NCI-H187 treated with DMSO at 0.1 percent for 48 hours (cell line): ENCODE results near the gene ZNF808.
A peak's percentile ranks its signal among the peaks of the same experiment; 100 is the strongest.
"Not testable (repeated sequence)": the region's sequence is repeated elsewhere in the genome, so short reads cannot be mapped to it uniquely, and the experiment has no call there.

ENCODE experiments used
- DNase-seq: peaks from one replicate; lab custom pipeline; 2025; lab: John Stamatoyannopoulos, UW

ZNF808 gene

DNA sequence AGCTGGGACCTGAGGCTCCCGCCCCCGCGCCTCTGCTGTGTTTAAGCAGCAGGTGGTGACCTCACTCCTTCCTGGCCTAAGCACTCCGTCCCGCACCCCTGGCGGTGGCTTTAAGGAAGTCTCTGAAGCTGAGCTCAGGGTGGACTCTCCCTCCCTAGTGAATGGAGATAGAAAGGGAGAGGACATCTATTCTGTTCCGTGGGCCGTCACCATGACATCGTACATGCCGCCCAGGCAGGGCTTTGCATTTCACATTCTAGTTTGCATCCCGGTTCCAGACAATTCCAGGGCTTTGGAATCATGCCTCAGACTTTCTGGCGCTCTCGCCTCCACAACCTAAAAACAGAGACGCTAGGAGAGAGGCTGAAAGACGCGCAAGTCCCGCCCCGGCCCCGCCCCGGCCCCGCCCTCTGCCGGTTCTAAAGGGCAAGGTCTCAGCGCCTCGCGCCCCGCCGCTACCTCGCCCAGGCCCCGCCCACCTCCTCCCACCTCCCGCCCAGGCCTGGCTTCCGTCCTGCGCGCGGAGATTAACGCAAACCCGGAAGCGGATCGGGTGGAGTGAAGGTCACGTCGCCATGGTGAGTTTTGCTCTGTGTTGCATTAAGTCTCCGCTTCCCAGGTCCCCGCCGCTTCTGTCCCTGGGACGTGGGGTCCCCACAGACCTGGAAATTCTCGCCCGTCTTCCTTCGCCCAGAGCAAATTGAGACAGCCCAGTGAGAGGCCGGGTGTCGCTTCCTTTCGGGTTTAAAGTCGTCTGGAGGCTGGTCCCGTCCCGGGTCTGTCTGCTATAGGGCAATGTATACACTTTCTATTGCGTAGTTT, at the start of gene ZNF808:
ZNF808 (plus strand) TSS at position 535 of the 822 bp plus-strand sequence. CDS start 15,617 bp downstream, outside the sequence.
- peak; percentile 76 for DNase-seq

GRCh38 chr19:52484111-52484743, 43.2 kb upstream of the ZNF808 start:
- not testable (repeated sequence) for DNase-seq

DNA sequence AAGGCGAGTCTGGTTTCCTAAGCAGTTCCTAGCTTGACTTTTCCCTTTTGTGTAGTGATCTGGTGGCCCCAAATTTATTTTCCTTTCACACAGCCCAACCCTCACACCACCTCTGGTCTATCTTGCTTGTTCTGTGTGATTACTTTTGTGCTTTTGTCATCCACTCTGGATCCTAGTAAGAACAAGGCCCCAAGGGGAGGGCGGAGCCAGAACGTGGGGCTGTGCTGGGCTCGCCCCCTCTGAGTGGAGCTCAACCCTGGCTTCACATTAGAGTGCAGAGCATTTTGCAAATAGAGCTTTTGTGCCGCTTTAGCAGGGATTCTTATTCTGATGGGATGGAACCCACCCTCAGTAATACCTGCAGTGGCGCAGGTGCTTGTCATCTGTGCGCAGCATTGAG, 42.4 kb upstream of the ZNF808 start:
- not testable (repeated sequence) for DNase-seq

GRCh38 chr19:52485561-52486240, 41.8 kb upstream of the ZNF808 start:
- not testable (repeated sequence) for DNase-seq

DNA sequence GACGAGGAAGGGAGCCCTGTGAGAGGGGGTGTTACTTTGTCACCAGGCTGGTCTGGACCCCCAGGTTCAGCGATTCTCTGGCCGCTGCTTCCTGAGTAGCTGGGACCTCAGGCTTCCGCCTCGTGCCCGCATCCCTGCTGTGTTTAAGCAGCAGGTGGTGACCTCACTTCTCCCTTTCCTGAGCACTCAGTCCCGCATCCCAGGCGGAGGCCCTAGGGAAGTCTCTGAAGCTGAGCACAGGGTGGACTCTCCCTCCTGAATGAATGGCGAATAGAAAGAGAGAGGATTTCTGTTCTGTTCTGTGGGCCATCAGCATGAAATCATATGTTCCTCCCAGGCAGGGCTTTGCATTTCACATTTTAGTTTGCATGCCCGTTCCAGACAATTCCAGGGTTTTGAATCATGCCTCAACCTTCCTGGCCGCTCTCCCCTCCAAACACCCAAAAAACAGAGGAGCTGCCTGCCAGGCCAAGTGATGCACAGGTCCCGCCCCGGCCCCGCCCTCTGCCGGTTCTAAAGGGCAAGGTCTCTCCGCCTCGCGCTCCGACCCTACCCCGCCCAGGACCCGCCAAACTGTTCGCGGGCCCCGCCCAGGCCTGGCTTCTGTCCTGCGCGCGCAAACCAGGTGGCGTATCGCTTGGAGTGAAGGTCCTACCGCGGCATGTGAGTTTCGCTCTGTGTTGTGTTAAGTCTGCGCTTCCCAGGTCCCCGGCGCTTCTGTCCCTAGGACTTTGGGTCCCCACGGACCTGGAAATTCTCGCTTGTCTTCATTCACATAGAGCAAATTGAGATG, 35.1 kb upstream of the ZNF808 start:
- DNase-seq = no peak

- DNase-seq = no peak
Observed at GRCh38 chr19:52492994-52493470, 34.4 kb upstream of the ZNF808 start.

DNA sequence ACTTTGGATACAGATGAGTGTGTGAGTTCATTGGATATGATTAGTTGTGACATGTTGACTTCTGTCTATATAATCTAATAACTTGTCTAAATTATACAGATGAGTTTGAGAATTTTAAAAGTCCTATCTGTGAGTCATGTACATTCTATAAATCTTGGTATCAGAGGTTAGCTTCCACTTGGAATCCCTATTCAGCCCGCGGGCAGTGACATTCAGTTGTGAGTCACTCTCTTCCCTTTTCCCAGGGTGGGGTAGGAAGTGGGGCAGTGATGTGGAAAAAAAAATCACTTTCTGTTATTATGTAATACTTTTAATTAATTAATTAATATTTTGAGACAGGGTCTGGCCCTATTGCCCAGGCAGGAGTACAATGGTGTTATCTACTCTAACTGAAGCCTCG, 33.0 kb upstream of the ZNF808 start:
- no peak for DNase-seq

DNA sequence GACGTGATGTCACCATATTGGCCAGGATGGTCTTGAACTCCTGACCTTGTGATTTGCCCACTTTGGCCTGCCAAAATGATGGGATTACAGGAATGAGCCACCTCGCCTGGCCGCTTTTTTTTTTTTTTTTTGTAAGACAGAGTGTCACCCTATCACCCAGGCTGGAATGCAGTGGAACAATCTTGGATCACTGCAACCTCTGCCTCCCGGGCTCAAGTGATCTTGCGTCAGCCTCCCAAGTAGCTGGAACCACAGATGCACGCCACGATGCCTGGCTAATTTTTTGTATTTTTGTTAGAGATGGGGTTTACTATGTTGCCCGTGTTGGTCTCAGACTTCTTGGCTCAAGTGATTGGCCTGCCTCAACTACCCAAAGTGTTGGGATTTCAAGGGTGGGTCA, 28.9 kb upstream of the ZNF808 start:
- DNase-seq = no peak

GRCh38 chr19:52500474-52500873, 27.0 kb upstream of the ZNF808 start:
- DNase-seq = not testable (repeated sequence)

- not testable (repeated sequence) for DNase-seq
Observed at GRCh38 chr19:52500991-52501390, 26.5 kb upstream of the ZNF808 start.

- DNase-seq = no peak
Observed at GRCh38 chr19:52507266-52507665, 20.2 kb upstream of the ZNF808 start.

- DNase-seq = no peak
Observed at GRCh38 chr19:52516191-52516590, 11.3 kb upstream of the ZNF808 start.

DNA sequence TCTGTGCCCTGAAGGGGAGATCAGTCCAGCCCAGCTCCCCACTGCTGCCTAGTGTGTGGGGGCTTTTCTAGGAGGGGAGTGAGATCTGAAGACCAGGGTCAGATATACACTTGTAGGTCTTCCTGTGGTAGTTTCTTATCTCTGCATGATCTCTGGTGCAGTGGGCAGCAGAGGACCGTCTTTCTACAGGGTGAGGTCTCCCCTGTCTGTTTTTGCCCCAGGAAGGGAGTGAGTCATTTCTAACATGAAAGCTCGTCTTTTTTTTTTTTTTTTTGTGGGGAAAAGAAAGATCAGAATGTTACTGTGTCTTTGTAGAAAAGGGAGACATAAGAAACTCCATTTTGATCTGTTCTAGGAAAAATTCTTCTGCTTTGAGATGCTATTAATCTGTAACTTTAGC, 8.8 kb upstream of the ZNF808 start:
- no peak for DNase-seq

GRCh38 chr19:52519175-52519574, 8.3 kb upstream of the ZNF808 start:
- not testable (repeated sequence) for DNase-seq

- DNase-seq = no peak
Observed at GRCh38 chr19:52520013-52520412, 7.5 kb upstream of the ZNF808 start.

DNA sequence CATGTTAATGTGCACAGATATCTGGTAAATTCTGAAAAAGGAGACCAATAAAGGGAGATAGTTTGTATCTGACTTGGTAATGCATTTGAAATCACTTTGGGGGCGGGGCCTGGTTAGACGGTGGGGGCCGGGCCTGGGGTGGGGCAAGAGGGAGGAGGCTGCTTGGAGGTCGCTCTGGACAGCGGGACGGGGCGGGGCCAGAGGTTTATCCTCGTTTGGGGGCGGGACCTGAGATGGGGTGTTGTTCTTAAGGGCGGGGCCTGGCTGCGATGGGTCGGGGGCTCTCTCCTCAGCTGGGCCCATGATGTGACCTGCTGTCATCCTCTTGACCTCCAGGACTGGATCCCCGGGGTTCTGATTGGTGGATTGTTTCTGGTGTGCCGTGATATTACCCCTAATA, 4.9 kb upstream of the ZNF808 start:
- no peak for DNase-seq

DNA sequence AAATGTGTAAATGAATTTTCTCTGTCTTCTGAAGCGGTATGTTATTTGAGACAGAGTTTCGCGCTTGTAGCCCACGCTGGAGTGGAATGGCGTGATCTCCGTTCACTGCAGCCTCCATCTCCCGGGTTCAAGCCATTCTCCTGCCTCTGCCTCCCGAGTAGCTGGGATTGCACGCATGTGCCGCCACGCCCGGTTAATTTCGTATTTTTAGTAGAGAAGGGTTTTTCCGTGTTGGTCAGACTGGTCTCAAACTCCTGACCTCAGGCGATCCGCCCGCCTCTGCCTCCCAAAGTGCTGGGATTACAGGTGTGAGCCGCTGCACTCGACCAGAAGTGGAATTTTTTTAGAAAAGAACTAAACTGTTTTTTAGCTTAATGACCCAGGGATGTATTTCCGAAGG, 3.4 kb upstream of the ZNF808 start:
- no peak for DNase-seq

DNA sequence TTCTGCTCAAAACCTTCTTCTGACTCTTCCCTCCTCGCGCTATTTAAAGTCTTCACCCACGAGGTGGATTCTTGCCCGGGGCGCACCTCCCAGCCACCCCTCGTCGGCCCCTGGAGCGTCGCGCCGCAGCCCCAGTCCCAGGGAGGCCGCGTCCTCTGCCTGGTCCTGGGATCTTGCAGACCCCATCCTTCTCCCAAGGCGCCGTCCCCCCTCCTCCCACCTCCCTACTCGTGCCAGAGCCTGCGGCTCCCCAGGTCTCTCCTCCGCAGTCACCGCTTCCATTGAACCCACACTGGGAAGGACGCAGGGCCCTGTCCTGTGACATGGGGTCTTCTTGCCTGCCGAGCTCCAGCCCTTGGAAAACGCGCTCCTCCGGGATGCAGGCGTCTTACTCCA, 486 bp downstream of the ZNF808 start:
- no peak for DNase-seq

GRCh38 chr19:52532480-52532879, 5.0 kb downstream of the ZNF808 start:
- no peak for DNase-seq

DNA sequence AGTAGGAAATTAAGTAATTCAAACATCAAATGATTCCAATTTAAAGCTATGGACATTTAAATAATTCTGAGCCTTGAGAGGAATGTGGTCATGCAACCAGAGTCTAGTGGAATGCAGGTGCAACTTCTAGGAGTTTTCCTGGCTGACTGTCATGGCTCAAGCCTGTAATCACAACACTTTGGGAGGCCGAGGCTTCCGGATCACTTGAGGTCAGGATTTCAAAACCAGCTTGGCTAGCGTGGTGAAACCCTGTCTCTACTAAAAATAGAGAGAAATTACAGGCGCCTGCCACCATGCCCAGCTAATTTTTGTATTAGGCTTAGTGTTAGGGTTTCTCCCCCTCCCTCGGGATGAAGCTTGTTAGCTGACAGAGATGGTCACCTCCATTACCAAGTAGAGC, 6.4 kb downstream of the ZNF808 start:
- DNase-seq = no peak

DNA sequence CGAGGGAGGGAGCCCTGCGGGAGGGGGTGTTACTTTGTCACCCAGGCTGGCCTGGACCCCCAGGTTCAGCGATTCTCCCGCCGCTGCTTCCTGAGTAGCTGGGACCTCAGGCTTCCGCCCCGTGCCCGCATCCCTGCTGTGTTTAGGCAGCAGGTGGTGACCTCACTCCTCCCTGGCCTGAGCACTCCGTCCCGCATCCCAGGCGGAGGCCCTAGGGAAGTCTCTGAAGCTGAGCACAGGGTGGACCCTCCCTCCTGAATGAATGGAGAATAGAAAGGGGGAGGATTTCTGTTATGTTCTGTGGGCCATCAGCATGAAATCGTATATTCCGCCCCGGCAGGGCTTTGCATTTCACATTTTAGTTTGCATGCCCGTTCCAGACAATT, 7.9 kb downstream of the ZNF808 start:
- DNase-seq = not testable (repeated sequence)
